ENCODE data around the gene NTRK2.
"Not testable (repeated sequence)": the region's sequence is repeated elsewhere in the genome, so short reads cannot be mapped to it uniquely, and the experiment has no call there.

Gene NTRK2

GRCh38 chr9:85040821-85041465 lies 371.4 kb downstream of the NTRK2 start:
- no peak for DNase-seq

GRCh38 chr9:85041466-85042137 lies 372.1 kb downstream of the NTRK2 start:
- no peak for DNase-seq

- no peak for DNase-seq
Observed at GRCh38 chr9:85042981-85043647, 373.6 kb downstream of the NTRK2 start.

GRCh38 chr9:85045271-85045670 lies 375.7 kb downstream of the NTRK2 start:
- no peak for DNase-seq

- no peak for DNase-seq
Observed at GRCh38 chr9:85046475-85046874, 376.9 kb downstream of the NTRK2 start.

GRCh38 chr9:85053206-85053786 lies 383.8 kb downstream of the NTRK2 start:
- no peak for DNase-seq

GRCh38 chr9:85054017-85054416 lies 384.5 kb downstream of the NTRK2 start:
- no peak for DNase-seq

GRCh38 chr9:85055506-85056202 lies 386.1 kb downstream of the NTRK2 start:
- peak; percentile 6 for DNase-seq

GRCh38 chr9:85056203-85056572 lies 386.7 kb downstream of the NTRK2 start:
- no peak for DNase-seq

- DNase-seq = no peak
Observed at GRCh38 chr9:85061969-85062368, 392.4 kb downstream of the NTRK2 start.

- DNase-seq = no peak
Observed at GRCh38 chr9:85062385-85063022, 393.0 kb downstream of the NTRK2 start.

GRCh38 chr9:85064811-85065371 lies 395.4 kb downstream of the NTRK2 start:
- DNase-seq = no peak

- DNase-seq = peak; percentile 31
Observed at GRCh38 chr9:85067792-85068191, 398.3 kb downstream of the NTRK2 start.

GRCh38 chr9:85069421-85069820 lies 399.9 kb downstream of the NTRK2 start:
- not testable (repeated sequence) for DNase-seq

Data from RPMI8226 (cell line).